Kasumi-1 (cell line): ENCODE measurements around the gene CCDC142.

Experiments
- DNase-seq, 2 experiments: peaks; one replicate each; lab custom pipeline; 2025; lab: John Stamatoyannopoulos, UW

Gene CCDC142

GRCh38 chr2:74482801-74483674 is at the start of gene CCDC142, which contains the start of gene TTC31:
Gene CCDC142, minus strand, starts transcription at chr2:74482998. Its CDS starts 161 bp downstream, at chr2:74482837.
Gene TTC31, plus strand, starts transcription at chr2:74483081. Its CDS starts 15 bp downstream, at chr2:74483096.
- peak; percentile 95 to 96 for DNase-seq

- DNase-seq = peak; percentile 45 to 66
These were observed 49.4 kb upstream of the CCDC142 start for GRCh38 chr2:74532222-74532621.

- DNase-seq = no peak
These were observed 48.9 kb upstream of the CCDC142 start for GRCh38 chr2:74531666-74532065.

DNA sequence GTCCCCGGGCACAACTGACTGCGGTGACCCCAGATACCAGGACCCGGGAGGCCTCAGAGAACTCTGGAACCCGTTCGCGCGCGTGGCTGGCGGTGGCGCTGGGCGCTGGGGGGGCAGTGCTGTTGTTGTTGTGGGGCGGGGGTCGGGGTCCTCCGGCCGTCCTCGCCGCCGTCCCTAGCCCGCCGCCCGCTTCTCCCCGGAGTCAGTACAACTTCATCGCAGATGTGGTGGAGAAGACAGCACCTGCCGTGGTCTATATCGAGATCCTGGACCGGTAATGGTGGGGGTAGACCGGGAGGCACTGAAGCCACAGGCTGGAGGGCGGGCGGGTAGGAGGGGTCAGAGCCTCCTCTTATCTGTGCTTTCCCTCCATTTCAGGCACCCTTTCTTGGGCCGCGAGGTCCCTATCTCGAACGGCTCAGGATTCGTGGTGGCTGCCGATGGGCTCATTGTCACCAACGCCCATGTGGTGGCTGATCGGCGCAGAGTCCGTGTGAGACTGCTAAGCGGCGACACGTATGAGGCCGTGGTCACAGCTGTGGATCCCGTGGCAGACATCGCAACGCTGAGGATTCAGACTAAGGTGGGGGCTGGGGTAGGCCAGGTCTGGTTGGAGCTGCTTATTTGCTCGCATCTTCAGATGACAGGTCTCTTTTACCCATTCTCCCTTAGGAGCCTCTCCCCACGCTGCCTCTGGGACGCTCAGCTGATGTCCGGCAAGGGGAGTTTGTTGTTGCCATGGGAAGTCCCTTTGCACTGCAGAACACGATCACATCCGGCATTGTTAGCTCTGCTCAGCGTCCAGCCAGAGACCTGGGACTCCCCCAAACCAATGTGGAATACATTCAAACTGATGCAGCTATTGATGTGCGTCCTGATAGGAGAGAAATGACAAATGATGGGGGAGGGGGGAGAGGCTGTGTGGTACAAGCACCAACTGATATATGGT is 47.7 kb upstream of the CCDC142 start:
- DNase-seq = peak; percentile 51 to 54

GRCh38 chr2:74529357-74530238 is 46.8 kb upstream of the CCDC142 start, which contains the start of the genes AUP1 and HTRA2:
Gene AUP1, minus strand, starts transcription at chr2:74529706. Its CDS starts 77 bp downstream, at chr2:74529629.
Gene HTRA2, plus strand, starts transcription at chr2:74529933. Its CDS starts 74 bp downstream, at chr2:74530007.
- DNase-seq = peak; percentile 97

- DNase-seq = no peak
These were observed 46.0 kb upstream of the CCDC142 start for GRCh38 chr2:74528600-74529356.

- DNase-seq = no peak
These were observed 44.9 kb upstream of the CCDC142 start for GRCh38 chr2:74527741-74528140.

DNA sequence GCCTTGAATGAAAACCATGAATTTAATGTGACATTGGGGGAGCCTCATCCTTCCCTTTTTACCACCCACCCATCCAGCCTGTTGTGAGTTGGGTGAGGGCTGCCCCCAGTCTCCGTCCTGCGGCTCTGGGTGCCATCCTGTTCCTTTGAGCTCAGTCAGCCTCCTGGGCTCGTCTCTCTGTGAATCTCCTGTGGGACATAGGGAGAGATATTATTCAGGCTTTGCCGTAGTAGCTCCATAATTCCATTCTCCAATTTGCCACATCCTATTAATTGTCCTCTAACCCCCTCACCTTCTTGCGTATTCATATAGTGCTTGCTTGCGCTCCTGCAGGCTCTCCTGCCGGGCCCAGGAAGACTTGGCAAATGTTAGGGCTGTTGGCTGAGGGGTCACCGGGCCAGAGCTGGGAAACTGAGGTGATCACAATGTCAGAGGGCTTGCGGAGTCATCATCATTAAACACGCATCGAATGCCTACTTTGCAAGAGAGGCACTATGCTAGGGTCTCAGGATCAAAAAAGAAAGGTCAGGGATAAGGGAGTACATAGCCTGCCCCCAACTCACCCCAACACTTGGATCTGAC is 43.9 kb upstream of the CCDC142 start:
- DNase-seq = no peak

- DNase-seq = peak; percentile 68 to 75
These were observed 43.2 kb upstream of the CCDC142 start, which contains the start of gene DQX1 for GRCh38 chr2:74525717-74526648. Gene DQX1, minus strand, starts transcription at chr2:74526231. Its CDS starts 502 bp downstream, at chr2:74525729.

- DNase-seq = no peak
These were observed 42.3 kb upstream of the CCDC142 start for GRCh38 chr2:74524955-74525716.

GRCh38 chr2:74524005-74524404 is 41.2 kb upstream of the CCDC142 start:
- DNase-seq = no peak

DNA sequence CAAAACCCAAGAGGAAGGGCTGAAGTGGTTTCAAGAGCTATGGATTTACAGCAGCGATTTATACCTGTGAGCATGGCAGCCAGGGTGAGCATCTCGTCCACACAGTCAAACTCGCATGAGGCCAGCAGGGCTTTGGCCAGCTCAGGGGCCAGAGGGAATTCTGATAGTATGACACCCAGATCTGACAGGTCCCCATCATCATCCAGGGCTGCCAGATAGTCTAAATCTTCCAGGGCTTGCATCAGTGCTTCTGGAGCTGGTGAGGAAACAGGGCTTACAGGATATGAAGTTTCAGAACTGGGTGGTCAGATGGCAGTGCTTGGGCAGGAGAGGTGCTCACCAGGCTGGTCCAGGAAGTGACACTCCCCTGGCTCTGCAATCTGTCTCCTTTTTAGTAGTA is 39.7 kb upstream of the CCDC142 start:
- DNase-seq = no peak

DNA sequence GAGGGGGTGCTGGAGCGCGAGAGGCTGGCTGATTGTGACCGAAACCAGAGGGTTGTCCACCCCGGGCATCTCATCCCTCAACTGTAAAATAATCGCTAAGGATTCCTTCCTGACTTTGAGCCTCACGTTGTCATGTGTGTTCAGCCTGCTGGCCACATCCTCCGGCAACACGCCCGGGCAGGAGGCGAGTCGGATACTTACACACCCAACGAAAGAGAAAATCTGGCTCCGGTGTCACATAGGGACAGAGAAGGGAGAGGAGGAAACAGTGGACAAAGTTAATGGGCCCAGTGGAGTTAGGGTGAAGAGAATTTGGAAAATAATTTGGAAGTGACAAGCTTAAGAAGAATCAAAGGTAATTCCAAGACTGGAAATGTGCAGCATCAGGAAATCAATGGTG is 33.9 kb upstream of the CCDC142 start:
- no peak for DNase-seq

GRCh38 chr2:74515981-74516633 is 33.3 kb upstream of the CCDC142 start:
- DNase-seq = no peak

DNA sequence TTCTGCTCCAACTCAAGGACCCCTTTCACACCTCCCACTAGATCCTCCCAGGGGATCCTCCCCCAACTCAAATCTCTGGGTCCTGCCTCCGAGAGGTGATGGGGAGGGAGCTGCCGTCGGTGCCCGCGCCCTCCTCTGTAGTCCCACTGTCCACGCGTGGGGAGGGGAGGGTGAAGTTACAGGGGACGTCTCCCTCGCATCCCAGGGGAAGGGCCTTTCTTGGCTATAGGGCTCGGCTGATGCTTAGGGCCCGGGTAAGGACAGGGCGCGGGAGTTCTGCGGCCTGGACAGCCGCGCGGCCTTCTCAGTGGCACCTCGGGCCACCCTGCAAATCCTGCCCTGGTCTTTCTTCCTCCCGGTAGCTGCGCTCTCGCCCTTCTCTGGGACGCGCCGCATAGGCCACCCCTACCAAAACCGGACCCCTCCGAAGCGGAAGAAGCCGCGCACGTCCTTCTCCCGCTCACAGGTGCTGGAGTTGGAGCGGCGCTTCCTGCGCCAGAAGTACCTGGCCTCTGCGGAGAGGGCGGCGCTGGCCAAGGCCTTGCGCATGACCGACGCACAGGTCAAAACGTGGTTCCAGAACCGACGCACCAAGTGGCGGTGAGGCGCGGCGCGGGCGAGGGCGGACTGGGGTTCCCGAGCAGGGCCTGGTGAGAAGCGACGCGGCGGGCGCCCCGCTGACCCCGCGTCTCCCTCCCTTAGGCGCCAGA is 32.6 kb upstream of the CCDC142 start:
- no peak for DNase-seq

GRCh38 chr2:74514368-74515270 is 31.8 kb upstream of the CCDC142 start, which contains the start of gene TLX2:
Gene TLX2, plus strand, starts transcription at chr2:74514450. Its CDS starts 357 bp downstream, at chr2:74514807.
- no peak for DNase-seq
